Measurements from ENCODE around the gene RHEBL1. TPM values are rescaled to one million over a fixed set of nuclear protein-coding genes. Genes with fewer than 3 reads are reported as not detected.

Gene RHEBL1
- total RNA-seq, 5 donors from 2014 or later (not counting 1 experiment from before 2014, with no cell fraction given): 2.3 to 5.3 (median 2.5) TPM

GRCh38 chr12:49091836-49092085, 22.0 kb upstream of the RHEBL1 start:
- no peak for ATAC-seq (replicated peaks in 1 of 4)
- Mint-ChIP-seq H3K27me3 (peaks cover 38 to 64% of the 10 kb centered on the region in 2 donors), H3K36me3 (peaks cover 14% of the 10 kb centered on the region), H3K27ac (no peak overlapping the region), H3K9me3 (no peaks in the 10 kb centered on the region), H3K4me3 (peak overlapping the region in 1 of 3 donors; percentile 80), H3K4me1 (peaks cover 41 to 71% (median 53%) of the 10 kb centered on the region in 3 donors)
- ChIA-PET POLR2A (interaction anchor here in 1 of 2 donors (1.5 kb wide), 1 partner anchor 14 kb away, joined by 3 read pairs; no protein-coding TSS in a partner anchor), CTCF (interaction anchor here (0.6 to 6.5 kb wide), 5 partner anchors 8 to 133 kb away, joined by 3 to 37 read pairs (median 4); partner anchors contain the start of gene TUBA1B (in 1 of the 2))
- DNase-seq: no peak
- peaks cover 1 to 3% of the 10 kb centered on the region in 2 donors for H3K36me3 ChIP-seq (ENCODE audit: control insufficient read depth in 2 of 2, extremely low read depth in 1 of 2, insufficient read depth in 1 of 2, low read length in 1 of 2)
- peaks cover 12 to 71% of the 10 kb centered on the region in 2 experiments for H3K27me3 ChIP-seq (replicated peaks in 1 of 2; ENCODE audit: control insufficient read depth in 2 of 2, extremely low read depth in 1 of 2, insufficient read depth in 2 of 2, low read length in 1 of 2)
- WGBS (ENCODE audit: insufficient coverage): 8% methylated on average over 11 of the region's 14 CpGs
- H3K4me1 ChIP-seq (ENCODE audit: control insufficient read depth in 1 of 2, extremely low read depth in 1 of 2, insufficient read depth in 2 of 2, low read length in 2 of 2): peaks cover 8 to 62% of the 10 kb centered on the region in 2 experiments
- no peak overlapping the region for H3K27ac ChIP-seq (ENCODE audit: low read length)
- H3K9me3 ChIP-seq: no peaks in the 10 kb centered on the region
- H3K4me3 ChIP-seq (ENCODE audit: control insufficient read depth in 1 of 2, extremely low read depth in 1 of 2, low read length in 1 of 2): peak overlapping the region in 1 of 2 donors; percentile 25

GRCh38 chr12:49091056-49091835, 21.5 kb upstream of the RHEBL1 start:
- Histone ChIP-seq H3K9me3 (no peaks in the 10 kb centered on the region), H3K4me3 (ENCODE audit: control insufficient read depth in 1 of 2, extremely low read depth in 1 of 2, low read length in 1 of 2) (peak overlapping the region in 1 of 2 donors; percentile 20), H3K27me3 (replicated peaks in 1 of 2; ENCODE audit: control insufficient read depth in 2 of 2, extremely low read depth in 1 of 2, insufficient read depth in 2 of 2, low read length in 1 of 2) (peaks cover 12 to 71% of the 10 kb centered on the region in 2 experiments), H3K27ac (ENCODE audit: low read length) (no peak overlapping the region), H3K4me1 (ENCODE audit: control insufficient read depth in 1 of 2, extremely low read depth in 1 of 2, insufficient read depth in 2 of 2, low read length in 2 of 2) (peaks cover 8 to 62% of the 10 kb centered on the region in 2 experiments), H3K36me3 (ENCODE audit: control insufficient read depth in 2 of 2, extremely low read depth in 1 of 2, insufficient read depth in 1 of 2, low read length in 1 of 2) (no peaks in the 10 kb centered on the region)
- Mint-ChIP-seq H3K27ac (peak overlapping the region in 1 of 2 donors; percentile 23), H3K9me3 (no peaks in the 10 kb centered on the region), H3K4me3 (peak overlapping the region in 2 of 3 donors; percentile 21 to 80), H3K36me3 (peaks cover 10% of the 10 kb centered on the region), H3K27me3 (peaks cover 39 to 64% of the 10 kb centered on the region in 2 donors), H3K4me1 (peaks cover 41 to 73% (median 53%) of the 10 kb centered on the region in 3 donors)
- DNase-seq (no peak), ATAC-seq (replicated peaks in 1 of 4) (no peak)
- ChIA-PET CTCF (interaction anchor here (0.5 to 6.5 kb wide), 5 partner anchors 9 to 144 kb away, joined by 4 to 37 read pairs (median 4); partner anchors contain the start of gene TUBA1B (in 1 of the 2)), POLR2A (interaction anchor here in 1 of 2 donors (0.5 to 1.5 kb wide), 2 partner anchors 15 to 163 kb away, joined by 3 to 6 read pairs; no protein-coding TSS in a partner anchor)
- WGBS (ENCODE audit: insufficient coverage): 26% methylated on average over 21 of the region's 41 CpGs

GRCh38 chr12:49089821-49090773, 20.3 kb upstream of the RHEBL1 start:
- Mint-ChIP-seq H3K4me3 (peak overlapping the region; percentile 70 to 80 (median 71)), H3K4me1 (peaks cover 38 to 67% (median 51%) of the 10 kb centered on the region in 3 donors), H3K27me3 (peaks cover 38 to 57% of the 10 kb centered on the region in 2 donors), H3K27ac (no peak overlapping the region), H3K9me3 (no peaks in the 10 kb centered on the region), H3K36me3 (peaks cover 2% of the 10 kb centered on the region)
- Histone ChIP-seq H3K27ac (ENCODE audit: low read length) (no peak overlapping the region), H3K4me3 (ENCODE audit: control insufficient read depth in 1 of 2, extremely low read depth in 1 of 2, low read length in 1 of 2) (peak overlapping the region; percentile 34 to 69), H3K27me3 (replicated peaks in 1 of 2; ENCODE audit: control insufficient read depth in 2 of 2, extremely low read depth in 1 of 2, insufficient read depth in 2 of 2, low read length in 1 of 2) (peaks cover 12 to 71% of the 10 kb centered on the region in 2 experiments), H3K36me3 (ENCODE audit: control insufficient read depth in 2 of 2, extremely low read depth in 1 of 2, insufficient read depth in 1 of 2, low read length in 1 of 2) (no peaks in the 10 kb centered on the region), H3K9me3 (no peaks in the 10 kb centered on the region), H3K4me1 (ENCODE audit: control insufficient read depth in 1 of 2, extremely low read depth in 1 of 2, insufficient read depth in 2 of 2, low read length in 2 of 2) (peaks cover 8 to 62% of the 10 kb centered on the region in 2 experiments)
- WGBS (ENCODE audit: insufficient coverage): under 1% methylated on average over 83 of the region's 88 CpGs
- ChIA-PET POLR2A (interaction anchor here in 1 of 2 donors (0.6 kb wide), 1 partner anchor 940 kb away, joined by 9 read pairs; no protein-coding TSS in a partner anchor), CTCF (interaction anchor here (0.5 to 6.5 kb wide), 7 partner anchors 15 to 80 kb away, joined by 3 to 37 read pairs (median 5); partner anchors contain the start of gene TUBA1B (in 1 of the 2))
- peak; percentile 19 to 28 (median 23) for ATAC-seq (replicated peaks in 1 of 4)
- peak in 10 of 35 experiments; percentile 19 to 48 (median 30) for DNase-seq

- Mint-ChIP-seq H3K27ac (no peak overlapping the region), H3K27me3 (peaks cover 34 to 51% of the 10 kb centered on the region in 2 donors), H3K4me1 (peaks cover 33 to 58% (median 46%) of the 10 kb centered on the region in 3 donors), H3K4me3 (peak overlapping the region in 1 of 3 donors; percentile 80), H3K9me3 (no peaks in the 10 kb centered on the region), H3K36me3 (no peaks in the 10 kb centered on the region)
- Histone ChIP-seq H3K4me3 (ENCODE audit: control insufficient read depth in 1 of 2, extremely low read depth in 1 of 2, low read length in 1 of 2) (no peak overlapping the region), H3K27ac (ENCODE audit: low read length) (no peak overlapping the region), H3K4me1 (ENCODE audit: control insufficient read depth in 1 of 2, extremely low read depth in 1 of 2, insufficient read depth in 2 of 2, low read length in 2 of 2) (peaks cover 8 to 54% of the 10 kb centered on the region in 2 experiments), H3K36me3 (ENCODE audit: control insufficient read depth in 2 of 2, extremely low read depth in 1 of 2, insufficient read depth in 1 of 2, low read length in 1 of 2) (no peaks in the 10 kb centered on the region), H3K27me3 (replicated peaks in 1 of 2; ENCODE audit: control insufficient read depth in 2 of 2, extremely low read depth in 1 of 2, insufficient read depth in 2 of 2, low read length in 1 of 2) (peaks cover 12 to 59% of the 10 kb centered on the region in 2 experiments), H3K9me3 (no peaks in the 10 kb centered on the region)
- ChIA-PET POLR2A (interaction anchor here in 1 of 2 donors (0.5 to 0.6 kb wide), 2 partner anchors 31 to 236 kb away, joined by 3 read pairs; no protein-coding TSS in a partner anchor), CTCF (interaction anchor here (0.7 to 5.1 kb wide), 20 partner anchors 8 to 146 kb away, joined by 3 to 32 read pairs (median 6); partner anchors contain the start of genes RHEBL1 (in 2 of the 2) and TUBA1B (in 2 of the 2))
- ATAC-seq (replicated peaks in 1 of 4) (no peak), DNase-seq (no peak)
- 78% methylated on average over 4 of the region's 6 CpGs for WGBS (ENCODE audit: insufficient coverage)
Observed at GRCh38 chr12:49088932-49089330, 19.2 kb upstream of the RHEBL1 start.

- no peak overlapping the region for H3K27ac ChIP-seq (ENCODE audit: low read length)
- Mint-ChIP-seq H3K27ac (no peak overlapping the region), H3K4me3 (peak overlapping the region in 1 of 3 donors; percentile 80), H3K27me3 (peaks cover 28 to 45% of the 10 kb centered on the region in 2 donors), H3K9me3 (no peaks in the 10 kb centered on the region), H3K4me1 (peaks cover 33 to 52% (median 40%) of the 10 kb centered on the region in 3 donors), H3K36me3 (no peaks in the 10 kb centered on the region)
- H3K27me3 ChIP-seq (replicated peaks in 1 of 2; ENCODE audit: control insufficient read depth in 2 of 2, extremely low read depth in 1 of 2, insufficient read depth in 2 of 2, low read length in 1 of 2): peaks cover 12 to 53% of the 10 kb centered on the region in 2 experiments
- ChIA-PET CTCF (interaction anchor here (0.6 to 5.1 kb wide), 29 partner anchors 8 to 647 kb away, joined by 3 to 32 read pairs (median 5); partner anchors contain the start of genes RHEBL1 (in 2 of the 2), TUBA1B (in 2 of the 2), DDX23 (in 1 of the 2) and TROAP (in 1 of the 2)), POLR2A (interaction anchor here in 1 of 2 donors (0.5 kb wide), 1 partner anchor 266 kb away, joined by 3 read pairs; no protein-coding TSS in a partner anchor)
- no peak overlapping the region for H3K4me3 ChIP-seq (ENCODE audit: control insufficient read depth in 1 of 2, extremely low read depth in 1 of 2, low read length in 1 of 2)
- H3K9me3 ChIP-seq: no peaks in the 10 kb centered on the region
- peak in 33 of 35 experiments; percentile 35 to 89 (median 58) for DNase-seq
- no peaks in the 10 kb centered on the region for H3K36me3 ChIP-seq (ENCODE audit: control insufficient read depth in 2 of 2, extremely low read depth in 1 of 2, insufficient read depth in 1 of 2, low read length in 1 of 2)
- peak; percentile 77 to 89 (median 86) for ATAC-seq (replicated peaks in 1 of 4)
- WGBS (ENCODE audit: insufficient coverage): 1% methylated on average over 12 of the region's 18 CpGs
- H3K4me1 ChIP-seq (ENCODE audit: control insufficient read depth in 1 of 2, extremely low read depth in 1 of 2, insufficient read depth in 2 of 2, low read length in 2 of 2): peaks cover 8 to 49% of the 10 kb centered on the region in 2 experiments
Observed at GRCh38 chr12:49088150-49088931, 18.6 kb upstream of the RHEBL1 start.
